OCI-LY7 (cell line): ENCODE results near the gene CERK.

Source experiments
- EZH2phosphoT487 ChIP-seq: fragments of 200-600 bp; sonication (generic); IDR thresholded peaks from 2 replicates; pipeline ENCODE4 v1.6.1; 2018; ENCODE audit warnings: low read depth, borderline replicate concordance, mild to moderate bottlenecking, mixed run types, antibody characterized with exemption, low read length, moderate library complexity, mixed read lengths
- TF ChIP-seq, protein P1 (sequence below): fragments of 200-600 bp; sonication (generic); conservative IDR thresholded peaks from 2 replicates; pipeline ENCODE4 v1.5.1; 2014; ENCODE audit warnings: mild to moderate bottlenecking, antibody characterized with exemption, low read length, moderate library complexity, mixed read lengths

DNA sequence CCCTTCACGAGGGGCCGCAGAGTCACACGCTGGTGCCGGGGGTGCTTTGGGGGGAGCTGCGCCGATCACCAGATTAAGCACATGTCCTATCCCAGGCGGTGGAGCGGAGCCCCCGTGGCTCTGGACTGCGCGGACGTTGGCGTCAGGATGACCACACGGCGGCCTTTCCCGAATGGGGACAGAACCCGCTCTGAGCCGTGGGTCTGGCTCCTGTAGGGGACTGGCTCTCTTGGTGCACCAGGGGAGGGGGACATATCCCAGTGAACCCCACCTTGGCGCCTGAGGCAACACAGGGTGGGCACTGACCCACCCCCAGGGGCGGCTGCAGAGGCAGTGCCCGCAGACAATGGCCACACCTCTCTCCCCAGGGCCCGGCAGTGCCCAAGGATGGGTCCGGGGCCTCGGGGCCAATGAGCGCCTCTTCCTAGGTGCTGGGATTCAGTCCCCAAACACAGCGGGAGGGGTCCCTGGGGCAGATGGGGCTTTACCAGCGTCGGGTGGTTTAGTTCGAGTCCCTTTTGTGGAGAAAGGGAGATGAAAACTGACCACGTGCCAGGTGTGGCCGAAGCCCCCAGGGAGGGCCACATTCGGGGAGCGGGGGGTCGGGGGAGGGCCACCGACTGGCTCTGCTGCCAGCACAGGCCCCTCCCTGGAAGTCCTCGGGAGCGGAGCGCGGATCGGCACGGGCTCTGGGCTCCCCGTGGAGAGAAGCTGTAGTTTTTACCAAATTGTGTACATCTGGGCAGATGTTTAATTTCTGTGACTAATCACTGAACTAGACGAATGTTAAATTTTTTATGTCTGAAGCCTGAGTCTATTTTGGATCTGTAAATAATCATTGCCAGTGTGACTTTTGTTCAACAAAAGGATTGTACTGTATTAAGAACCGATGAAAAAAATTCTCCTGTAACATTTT, 59.0 kb downstream of the CERK start:
- TF ChIP-seq, protein P1, sequence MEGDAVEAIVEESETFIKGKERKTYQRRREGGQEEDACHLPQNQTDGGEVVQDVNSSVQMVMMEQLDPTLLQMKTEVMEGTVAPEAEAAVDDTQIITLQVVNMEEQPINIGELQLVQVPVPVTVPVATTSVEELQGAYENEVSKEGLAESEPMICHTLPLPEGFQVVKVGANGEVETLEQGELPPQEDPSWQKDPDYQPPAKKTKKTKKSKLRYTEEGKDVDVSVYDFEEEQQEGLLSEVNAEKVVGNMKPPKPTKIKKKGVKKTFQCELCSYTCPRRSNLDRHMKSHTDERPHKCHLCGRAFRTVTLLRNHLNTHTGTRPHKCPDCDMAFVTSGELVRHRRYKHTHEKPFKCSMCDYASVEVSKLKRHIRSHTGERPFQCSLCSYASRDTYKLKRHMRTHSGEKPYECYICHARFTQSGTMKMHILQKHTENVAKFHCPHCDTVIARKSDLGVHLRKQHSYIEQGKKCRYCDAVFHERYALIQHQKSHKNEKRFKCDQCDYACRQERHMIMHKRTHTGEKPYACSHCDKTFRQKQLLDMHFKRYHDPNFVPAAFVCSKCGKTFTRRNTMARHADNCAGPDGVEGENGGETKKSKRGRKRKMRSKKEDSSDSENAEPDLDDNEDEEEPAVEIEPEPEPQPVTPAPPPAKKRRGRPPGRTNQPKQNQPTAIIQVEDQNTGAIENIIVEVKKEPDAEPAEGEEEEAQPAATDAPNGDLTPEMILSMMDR: no peak
- no peak for TF ChIP-seq EZH2phosphoT487
